Right ventricle myocardium superior (tissue), 1 donor: Measurements from ENCODE around the gene MBOAT1. TPM values are rescaled to one million over a fixed set of nuclear protein-coding genes. Genes with fewer than 3 reads are reported as not detected.
"Not testable (repeated sequence)": the region's sequence is repeated elsewhere in the genome, so short reads cannot be mapped to it uniquely, and the experiment has no call there.

Source experiments
- ATAC-seq: fragments of 200-7000 bp; cut with Tn5 transposase; one replicate; pipeline ENCODE4 v1.9.1; 2020; ENCODE audit warnings: mild to moderate bottlenecking; ENCODE audit not compliant: poor library complexity
- DNase-seq: peaks from one replicate; pipeline ENCODE4 v3.0.0-alpha.2; 2020
- intact Hi-C: fragments of 100-400 bp; cut with DNase I; formaldehyde crosslinking; loops from one replicate; pipeline ENCODE4 v1.11.2; 2022
- long read RNA-seq: library from polyadenylated mRNA; unstranded; transcript quantifications from one replicate; pipeline ENCODE4 v2.0.0, GENCODE V29; 2021
- total RNA-seq: library from RNA; stranded (reverse); fragmentation: NEBNext Ultra II Directional; extraction: Animal tissue kit (Norgen Biotek cat#: 25700); gene quantifications from one replicate; pipeline ENCODE4 v1.2.1, GENCODE V29; 2021
- donor health status: DM: no; HTN: yes; CAD: no; lungs with severe emphysema.

Gene MBOAT1, protein sequence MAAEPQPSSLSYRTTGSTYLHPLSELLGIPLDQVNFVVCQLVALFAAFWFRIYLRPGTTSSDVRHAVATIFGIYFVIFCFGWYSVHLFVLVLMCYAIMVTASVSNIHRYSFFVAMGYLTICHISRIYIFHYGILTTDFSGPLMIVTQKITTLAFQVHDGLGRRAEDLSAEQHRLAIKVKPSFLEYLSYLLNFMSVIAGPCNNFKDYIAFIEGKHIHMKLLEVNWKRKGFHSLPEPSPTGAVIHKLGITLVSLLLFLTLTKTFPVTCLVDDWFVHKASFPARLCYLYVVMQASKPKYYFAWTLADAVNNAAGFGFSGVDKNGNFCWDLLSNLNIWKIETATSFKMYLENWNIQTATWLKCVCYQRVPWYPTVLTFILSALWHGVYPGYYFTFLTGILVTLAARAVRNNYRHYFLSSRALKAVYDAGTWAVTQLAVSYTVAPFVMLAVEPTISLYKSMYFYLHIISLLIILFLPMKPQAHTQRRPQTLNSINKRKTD
- 5.2 TPM for total RNA-seq
- long read RNA-seq, partial matches to known transcripts = 0 of 3 reads
- long read RNA-seq, other reads (novel, unspliced or antisense) = 1 of 3 reads

- ATAC-seq (peak; percentile 97), DNase-seq (peak; percentile 96)
- intact Hi-C loops = no loop called here
Observed at GRCh38 chr6:20212392-20213111, at the start of gene MBOAT1. Gene MBOAT1, minus strand, starts transcription at chr6:20212469. Its CDS starts 235 bp downstream, at chr6:20212234.

- DNase-seq = no peak
- intact Hi-C loops = no loop called here
- ATAC-seq = no peak
Observed at GRCh38 chr6:20261685-20262084, 49.4 kb upstream of the MBOAT1 start.

GRCh38 chr6:20260360-20260759 lies 48.1 kb upstream of the MBOAT1 start:
- no peak for ATAC-seq
- DNase-seq = no peak
- intact Hi-C loops = no loop called here

DNA sequence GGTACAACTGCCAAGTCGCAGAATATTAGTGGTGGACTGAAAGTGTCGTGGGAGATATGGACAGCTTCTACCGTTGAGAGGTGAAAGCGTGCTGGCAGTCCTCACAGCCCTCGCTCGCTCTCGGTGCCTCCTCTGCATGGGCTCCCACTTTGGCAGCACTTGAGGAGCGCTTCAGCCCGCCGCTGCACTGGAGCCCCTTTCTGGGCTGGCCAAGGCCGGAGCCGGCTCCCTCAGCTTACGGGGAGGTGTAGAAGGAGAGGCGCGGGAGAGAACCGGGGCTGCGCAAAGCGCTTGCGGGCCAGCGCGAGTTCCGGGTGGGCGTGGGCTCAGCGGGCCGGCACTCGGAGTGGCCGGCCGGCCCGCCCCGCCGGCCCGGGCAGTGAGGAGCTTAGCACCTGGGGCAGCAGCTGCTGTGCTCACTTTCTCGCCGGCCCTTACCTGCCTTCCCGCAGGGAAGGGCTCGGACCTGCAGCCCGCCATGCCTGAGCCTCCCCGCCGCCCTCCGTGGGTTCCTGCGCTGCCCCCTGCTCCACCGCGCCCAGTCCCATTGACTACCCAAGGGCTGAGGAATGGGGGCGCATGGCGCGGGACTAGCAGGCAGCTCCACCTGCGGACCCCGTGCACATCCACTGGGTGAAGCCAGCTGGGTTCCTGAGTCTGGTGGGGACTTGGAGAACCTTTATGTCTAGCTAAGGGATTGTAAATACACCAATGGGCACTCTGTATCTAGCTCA lies 47.2 kb upstream of the MBOAT1 start:
- ATAC-seq (no peak), DNase-seq (no peak)
- intact Hi-C loops = no loop called here

- ATAC-seq = no peak
- intact Hi-C loops = no loop called here
- no peak for DNase-seq
Observed at GRCh38 chr6:20255428-20255827, 43.2 kb upstream of the MBOAT1 start.

GRCh38 chr6:20254295-20254694 lies 42.0 kb upstream of the MBOAT1 start:
- no peak for ATAC-seq
- DNase-seq = no peak
- intact Hi-C loops = no loop called here

- intact Hi-C loops = no loop called here
- DNase-seq = no peak
Observed at GRCh38 chr6:20253021-20253420, 40.8 kb upstream of the MBOAT1 start.

DNA sequence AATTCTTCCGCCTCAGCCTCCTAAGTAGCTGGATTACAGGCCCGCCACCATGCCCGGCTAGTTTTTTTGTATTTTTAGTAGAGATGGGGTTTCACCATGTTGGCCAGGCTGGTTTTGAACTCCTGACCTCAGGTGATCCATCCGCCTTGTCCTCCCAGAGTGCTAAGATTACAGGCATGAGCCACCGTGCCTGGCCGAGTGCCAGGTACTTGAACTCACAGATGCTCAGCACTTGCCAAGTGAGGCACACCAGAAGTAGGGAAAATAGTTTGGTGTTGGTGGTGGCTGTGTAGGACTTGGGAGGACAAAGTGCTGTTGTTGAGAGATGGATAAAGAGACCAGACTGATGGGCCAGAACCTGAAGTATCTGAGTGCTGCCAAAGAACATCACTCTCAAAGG lies 40.0 kb upstream of the MBOAT1 start:
- DNase-seq (no peak), ATAC-seq (no peak)
- intact Hi-C loops = no loop called here

More at GRCh38 chr6:20253021-20253420, 40.8 kb upstream of the MBOAT1 start:
- no peak for ATAC-seq

GRCh38 chr6:20251525-20251924 lies 39.3 kb upstream of the MBOAT1 start:
- intact Hi-C loops = no loop called here
- ATAC-seq (no peak), DNase-seq (no peak)

DNA sequence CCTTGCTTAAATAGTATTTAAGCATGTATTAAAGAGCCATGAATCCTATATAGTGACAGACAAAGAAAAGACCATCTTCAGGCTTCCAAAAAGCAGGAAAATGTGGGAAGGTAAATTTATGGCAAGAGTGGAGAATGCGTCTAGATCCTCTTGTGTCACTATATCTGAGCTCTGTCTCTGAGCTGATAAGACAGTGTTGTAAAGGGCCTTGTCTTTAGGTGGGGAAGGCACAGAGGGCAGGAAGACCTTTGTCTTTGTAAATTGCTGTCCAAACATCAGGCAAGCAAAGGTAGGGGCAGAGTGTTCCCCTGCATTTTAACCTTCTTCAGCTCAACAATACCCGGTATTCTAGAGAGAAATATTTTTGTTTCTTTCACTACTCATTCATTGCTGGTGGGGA lies 33.9 kb upstream of the MBOAT1 start:
- no peak for DNase-seq
- intact Hi-C loops = no loop called here
- no peak for ATAC-seq

DNA sequence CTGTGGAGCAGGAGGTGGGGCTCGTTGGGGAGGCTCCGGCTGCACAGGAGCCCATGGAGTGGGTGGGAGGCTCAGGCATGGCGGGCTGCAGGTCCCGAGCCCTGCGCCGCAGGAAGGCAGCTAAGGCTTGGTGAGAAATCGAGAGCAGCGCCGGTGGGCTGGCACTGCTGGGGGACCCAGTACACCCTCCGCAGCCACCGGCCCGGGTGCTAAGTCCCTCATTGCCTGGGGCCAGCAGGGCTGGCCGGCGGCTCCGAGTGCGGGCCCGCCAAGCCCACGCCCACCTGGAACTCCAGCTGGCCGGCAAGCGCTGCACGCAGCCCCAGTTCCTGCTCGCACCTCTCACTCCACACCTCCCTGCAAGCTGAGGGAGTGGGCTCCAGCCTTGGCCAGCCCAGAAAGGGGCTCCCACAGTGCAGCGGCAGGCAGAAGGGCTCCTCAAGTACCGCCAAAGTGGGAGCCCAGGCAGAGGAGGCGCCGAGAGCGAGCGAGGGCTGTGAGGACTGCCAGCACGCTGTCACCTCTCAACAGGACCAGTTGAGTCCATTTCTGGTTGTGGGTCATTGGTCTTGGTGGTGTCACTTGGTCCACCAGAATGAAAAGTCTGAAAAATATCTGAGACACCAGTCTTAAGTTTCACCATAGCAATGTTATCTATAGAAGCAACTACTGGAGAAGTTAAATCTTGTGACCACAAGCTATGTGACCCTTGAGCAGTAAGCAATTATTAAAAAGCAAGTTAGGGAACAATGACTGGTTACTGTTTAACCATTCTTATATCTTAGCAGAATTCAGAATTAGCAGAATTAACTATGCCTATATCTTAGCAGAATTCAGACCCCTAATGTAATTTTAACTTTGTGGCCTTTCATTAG lies 32.8 kb upstream of the MBOAT1 start:
- ATAC-seq, intact Hi-C loops, DNase-seq: not testable (repeated sequence)

GRCh38 chr6:20243288-20243687 lies 31.0 kb upstream of the MBOAT1 start:
- DNase-seq (no peak), ATAC-seq (no peak)

GRCh38 chr6:20242397-20242796 lies 30.1 kb upstream of the MBOAT1 start:
- ATAC-seq (no peak), DNase-seq (no peak)
- intact Hi-C loops = no loop called here

More at GRCh38 chr6:20243288-20243687, 31.0 kb upstream of the MBOAT1 start:
- intact Hi-C loops = no loop called here

GRCh38 chr6:20241102-20241501 lies 28.8 kb upstream of the MBOAT1 start:
- no peak for ATAC-seq
- intact Hi-C loops = no loop called here
- DNase-seq = no peak

DNA sequence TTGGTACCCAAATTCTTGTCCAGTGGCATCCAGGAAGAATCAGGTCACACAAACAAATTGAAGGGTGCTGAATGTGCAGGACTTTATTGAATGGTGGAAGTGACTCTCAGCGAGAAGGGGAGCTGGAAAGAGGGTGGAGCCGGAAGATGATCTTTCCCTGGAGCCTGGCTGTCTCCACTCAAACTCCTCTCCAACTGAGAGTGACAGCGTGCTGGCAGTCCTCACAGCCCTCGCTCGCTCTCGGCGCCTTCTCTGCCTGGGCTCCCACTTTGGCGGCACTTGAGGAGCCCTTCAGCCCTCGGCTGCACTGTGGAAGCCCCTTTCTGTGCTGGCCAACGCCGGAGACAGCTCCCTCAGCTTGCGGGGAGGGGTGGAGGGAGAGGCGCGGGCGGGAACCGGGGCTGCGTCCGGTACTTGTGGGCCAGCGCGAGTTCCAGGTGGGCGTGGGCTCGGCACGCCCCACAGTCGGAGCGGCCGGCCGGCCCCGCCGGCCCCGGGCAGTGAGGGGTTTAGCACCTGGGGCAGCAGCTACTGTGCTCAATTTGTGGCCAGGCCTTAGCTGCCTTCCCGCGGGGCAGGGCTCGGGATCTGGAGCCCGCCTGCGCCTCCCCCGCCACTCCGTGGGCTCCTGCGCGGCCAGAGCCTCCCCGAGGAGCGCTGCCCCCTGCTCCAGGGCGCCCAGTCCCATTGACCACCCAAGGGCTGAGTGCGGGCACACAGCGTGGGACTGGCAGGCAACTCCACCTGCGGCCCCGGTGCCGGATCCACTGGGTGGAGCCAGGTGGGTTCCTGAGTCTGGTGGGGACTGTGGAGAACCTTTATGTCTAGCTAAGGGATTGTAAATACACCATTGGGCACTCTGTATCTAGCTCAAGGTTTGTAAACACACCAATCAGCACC lies 26.7 kb upstream of the MBOAT1 start:
- intact Hi-C loops = no loop called here
- ATAC-seq (peak; percentile 64), DNase-seq (no peak)

- intact Hi-C loops = no loop called here
- ATAC-seq (no peak), DNase-seq (no peak)
Observed at GRCh38 chr6:20237677-20238460, 25.6 kb upstream of the MBOAT1 start.
